GM10847 (cell line): ENCODE measurements around the gene MAPKAPK2.

Experiments used
- POLR2A ChIP-seq: IDR thresholded peaks from 2 replicates; pipeline ENCODE4 v1.6.1; 2011; ENCODE audit not compliant: insufficient read length; ENCODE audit errors: extremely low read depth

Gene MAPKAPK2

DNA sequence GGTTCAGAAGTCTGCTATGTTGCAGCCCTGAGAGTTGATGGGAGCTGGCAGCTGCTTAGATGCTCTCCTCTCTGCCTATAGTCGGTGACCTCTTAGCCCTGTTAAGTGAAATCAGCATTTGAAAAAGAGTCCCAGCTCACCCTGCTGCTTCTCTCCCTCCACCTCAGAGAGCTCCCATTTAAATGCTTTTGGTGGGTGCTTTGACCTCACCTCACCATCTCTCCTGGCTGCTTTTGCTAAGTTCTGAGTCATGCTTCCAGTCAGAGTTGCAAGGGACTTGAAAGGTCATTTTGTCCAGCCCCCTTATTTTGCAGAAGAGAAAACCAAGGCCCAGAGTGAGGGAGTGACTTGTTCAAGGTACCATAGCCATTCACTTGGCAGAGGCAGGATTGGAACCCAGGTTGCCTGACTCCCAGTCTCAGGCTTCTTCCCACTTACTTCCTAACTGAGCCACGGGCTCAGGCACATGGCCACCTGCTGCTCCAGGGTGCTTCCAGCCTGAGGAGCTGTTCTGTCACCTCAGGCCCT is 3.3 kb downstream of the MAPKAPK2 start:
- no peak for TF ChIP-seq POLR2A

DNA sequence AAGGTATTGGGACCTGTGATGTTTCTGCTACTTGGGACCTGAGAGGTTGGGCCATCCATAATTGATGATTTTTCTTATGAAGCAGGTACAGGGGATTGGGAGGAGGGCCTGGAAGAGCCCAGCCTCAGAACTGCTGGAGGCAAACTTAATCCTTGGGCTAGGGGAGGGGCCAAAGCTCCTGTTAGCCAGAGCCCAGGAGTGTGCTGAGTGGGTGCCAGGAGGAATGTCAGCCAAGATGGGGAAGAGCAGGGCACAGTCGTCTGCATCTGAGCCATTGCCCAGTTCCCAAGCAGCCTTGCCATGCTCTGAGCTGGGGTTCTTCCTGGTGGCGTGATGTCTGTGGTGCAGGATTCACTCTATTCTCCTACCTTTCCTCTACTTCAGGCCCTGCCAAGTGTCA is 5.8 kb downstream of the MAPKAPK2 start:
- no peak for TF ChIP-seq POLR2A

- TF ChIP-seq POLR2A: no peak
Measured at GRCh38 chr1:206691604-206692003, 6.9 kb downstream of the MAPKAPK2 start.

GRCh38 chr1:206693029-206693428 is 8.3 kb downstream of the MAPKAPK2 start:
- TF ChIP-seq POLR2A: no peak

GRCh38 chr1:206693592-206693991 is 8.9 kb downstream of the MAPKAPK2 start:
- TF ChIP-seq POLR2A: no peak

- TF ChIP-seq POLR2A: no peak
Measured at GRCh38 chr1:206694171-206695124, 9.7 kb downstream of the MAPKAPK2 start.

DNA sequence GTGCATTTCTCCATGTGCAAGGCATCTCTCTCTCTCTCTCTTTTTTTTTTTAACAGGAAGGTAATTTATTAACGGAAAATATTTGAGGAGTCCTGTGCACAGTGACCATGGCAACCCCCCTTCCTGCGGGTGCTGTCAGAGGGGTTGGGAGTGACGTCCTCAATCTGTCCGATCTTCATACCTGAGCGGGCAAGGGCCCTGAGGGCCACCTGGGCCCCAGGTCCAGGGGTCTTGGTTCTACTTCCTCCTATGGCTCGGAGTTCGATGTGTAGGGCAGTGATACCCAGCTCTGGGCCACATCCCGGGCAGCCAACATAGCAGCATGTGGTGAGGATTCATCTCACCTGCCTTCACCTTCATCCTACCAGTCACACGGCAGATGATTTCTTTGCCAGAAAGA is 11.0 kb downstream of the MAPKAPK2 start:
- TF ChIP-seq POLR2A: no peak

DNA sequence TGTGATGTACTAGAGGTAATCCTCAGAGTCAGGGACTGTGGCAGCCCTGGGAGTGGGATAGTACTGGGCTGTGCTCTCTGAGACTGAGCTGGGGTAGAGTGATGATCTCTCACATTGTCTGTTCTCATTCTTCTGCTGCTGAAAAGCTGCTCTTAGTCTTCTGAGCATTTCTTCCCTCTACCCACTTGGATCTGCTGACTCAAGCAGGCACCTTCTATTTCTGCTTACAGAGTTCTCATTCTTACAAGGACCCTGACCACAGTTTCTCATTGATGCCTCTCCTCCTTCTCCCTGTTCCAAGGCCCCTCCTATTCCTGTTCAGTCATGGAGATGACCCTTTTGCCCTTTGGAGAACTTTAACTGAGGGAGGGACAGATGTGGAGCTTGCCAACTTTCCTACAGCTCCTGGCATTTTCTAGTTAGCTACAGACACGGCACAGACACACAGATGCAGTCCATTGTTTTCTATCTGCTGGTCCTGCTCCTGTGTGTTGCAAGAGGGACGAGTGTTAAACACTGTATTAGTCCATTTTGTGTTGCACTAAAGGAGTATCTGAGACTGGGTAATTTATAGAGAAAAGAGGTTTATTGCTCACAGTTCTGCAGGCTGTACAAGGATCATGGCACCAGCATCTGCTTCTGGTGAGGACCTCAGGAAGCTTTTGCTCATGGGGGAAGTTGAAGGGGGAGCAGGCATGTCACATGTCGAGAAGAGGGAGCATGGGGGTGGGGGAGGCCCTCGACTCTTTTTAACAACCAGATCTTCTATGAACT is 12.3 kb downstream of the MAPKAPK2 start:
- no peak for TF ChIP-seq POLR2A

GRCh38 chr1:206698011-206698410 is 13.3 kb downstream of the MAPKAPK2 start:
- no peak for TF ChIP-seq POLR2A

DNA sequence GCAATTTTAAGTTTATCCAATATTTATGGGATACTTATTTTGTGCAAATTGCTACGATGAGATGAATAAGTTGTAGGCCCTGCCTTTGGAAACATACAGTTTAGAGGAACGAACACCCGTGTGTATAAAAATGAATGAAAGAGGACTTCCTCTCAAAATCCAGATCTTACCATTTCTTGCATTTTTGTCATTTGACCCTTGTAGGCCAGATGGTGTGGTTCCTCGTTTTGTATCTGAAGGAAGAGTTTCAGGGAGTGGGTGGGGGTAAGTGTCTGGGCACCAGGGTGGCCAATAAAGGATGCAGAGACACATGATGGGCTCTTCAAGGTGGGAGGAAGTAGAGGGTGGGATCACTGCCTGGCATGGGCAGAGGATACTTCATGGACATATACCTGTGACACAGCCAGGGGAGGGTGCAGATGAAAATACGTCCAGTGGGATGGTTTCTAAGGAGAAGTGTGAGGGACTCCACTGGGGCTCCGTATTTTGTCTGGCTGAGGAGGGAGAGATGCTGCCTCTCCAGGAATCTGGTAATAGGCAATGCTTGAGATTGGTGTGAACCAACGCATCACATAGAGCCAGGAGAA is 14.4 kb downstream of the MAPKAPK2 start:
- TF ChIP-seq POLR2A: no peak

DNA sequence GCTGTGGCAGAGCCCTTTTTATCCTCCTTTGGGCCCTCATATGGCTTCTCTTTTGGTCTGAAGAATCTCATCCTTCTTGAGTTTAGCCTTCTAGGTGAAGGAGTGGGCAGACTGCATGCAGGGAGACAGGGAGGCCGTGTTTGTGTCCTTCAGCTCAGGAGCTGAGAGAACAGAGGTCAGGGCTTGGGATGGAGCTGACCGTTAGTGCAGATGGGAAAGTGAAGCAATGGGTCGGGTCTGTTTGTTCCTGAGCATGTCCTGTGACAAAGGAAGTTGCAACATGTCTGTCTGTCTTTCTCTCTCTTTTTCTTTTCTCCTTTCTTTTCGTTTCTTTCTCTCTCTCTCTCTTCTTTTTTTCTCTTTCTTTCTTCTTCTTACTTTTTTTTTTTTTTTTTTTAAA is 14.9 kb downstream of the MAPKAPK2 start:
- TF ChIP-seq POLR2A: no peak

GRCh38 chr1:206700445-206701036 is 15.8 kb downstream of the MAPKAPK2 start:
- no peak for TF ChIP-seq POLR2A

DNA sequence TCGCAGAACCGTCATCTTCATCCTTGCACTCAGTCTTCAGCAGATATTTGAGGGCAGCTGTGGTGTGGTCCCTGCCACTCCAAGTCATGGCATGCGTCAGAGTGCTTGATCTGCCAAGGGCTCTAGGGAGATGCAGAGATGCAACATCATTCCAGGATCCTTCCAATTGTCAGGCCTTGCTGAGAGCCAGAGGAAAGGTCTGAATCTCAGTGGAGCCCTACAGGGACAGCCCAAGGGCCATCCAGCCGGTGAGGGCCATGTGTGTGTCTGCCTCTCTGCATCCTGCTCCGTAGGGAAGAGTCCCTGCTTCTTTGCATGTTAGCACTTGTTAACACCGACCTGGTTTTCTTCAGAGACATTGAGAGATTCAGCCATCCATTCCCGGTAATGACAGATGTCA is 17.6 kb downstream of the MAPKAPK2 start:
- no peak for TF ChIP-seq POLR2A

DNA sequence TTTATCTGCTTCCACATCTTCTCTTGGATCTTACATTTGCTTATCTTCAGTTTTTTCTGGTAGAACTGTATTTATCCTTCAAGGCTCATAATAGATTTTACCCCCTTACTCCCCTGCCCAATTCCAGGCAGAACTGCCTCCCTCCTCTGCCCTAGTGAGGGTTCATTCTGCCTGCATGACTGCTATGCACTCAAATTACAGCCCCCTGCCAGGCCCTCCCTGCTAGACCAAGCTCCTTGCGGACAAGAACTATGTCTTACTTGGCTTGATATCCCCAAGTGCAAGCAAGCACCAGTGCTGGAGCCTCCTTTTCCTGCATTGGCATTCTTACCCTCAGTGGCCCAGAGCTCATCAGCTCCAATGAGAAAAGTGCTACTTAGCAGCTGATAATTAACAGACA is 18.1 kb downstream of the MAPKAPK2 start:
- no peak for TF ChIP-seq POLR2A

DNA sequence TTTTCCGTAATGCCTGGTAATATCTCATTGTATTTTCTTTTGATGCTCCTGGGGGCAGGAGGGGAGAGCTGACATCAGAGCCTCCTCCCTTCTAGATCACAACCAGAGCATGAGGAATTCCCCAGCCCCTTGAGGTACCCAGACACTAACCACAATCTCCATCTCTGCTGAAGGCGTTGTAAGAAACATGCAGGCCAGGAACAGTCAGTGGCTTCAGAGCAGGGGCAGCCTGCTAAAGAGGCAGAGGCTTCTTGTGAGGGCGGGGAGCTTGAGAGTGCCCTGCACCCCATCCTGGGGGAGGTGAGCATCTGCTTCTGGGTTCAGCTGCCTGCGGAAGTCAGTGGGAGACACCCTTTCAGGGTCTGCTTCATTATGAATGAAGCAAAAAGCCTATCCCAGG is 19.0 kb downstream of the MAPKAPK2 start:
- TF ChIP-seq POLR2A: no peak
